ENCODE results near the gene DOCK9. TPM values are rescaled to one million over a fixed set of nuclear protein-coding genes. Genes with fewer than 3 reads are reported as not detected.

The DOCK9 gene
- total and polyA plus RNA-seq, 2 experiments from 2014 or later = 8.5 to 57.7 TPM

DNA sequence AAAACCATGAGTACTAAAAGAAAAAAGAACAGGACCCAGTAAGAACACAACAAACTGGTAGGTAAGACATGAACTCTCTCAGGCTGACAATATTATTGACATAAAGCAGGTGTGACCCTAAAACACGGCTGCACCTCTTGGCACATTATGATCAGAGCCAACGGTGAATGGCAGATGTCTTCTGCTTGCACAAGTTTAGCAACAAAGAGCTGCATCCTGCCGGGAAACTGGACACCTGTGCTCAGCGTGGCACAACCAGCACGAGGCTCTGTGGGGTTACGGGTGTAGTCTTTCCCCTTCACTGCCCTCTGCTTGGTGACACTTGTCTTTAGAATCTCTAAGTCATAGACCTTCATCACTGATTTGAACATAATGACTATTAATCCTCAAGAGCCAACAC lies 97.9 kb downstream of the DOCK9 start:
- ATAC-seq (no peak), DNase-seq (ENCODE audit: low spot score) (no peak)
- Mint-ChIP-seq H3K4me3 (no peak overlapping the region), H3K27me3 (ENCODE audit: insufficient read depth, low read depth, poor library complexity) (no peaks in the 10 kb centered on the region), H3K36me3 (ENCODE audit: low read depth) (peaks cover 3% of the 10 kb centered on the region), H3K4me1 (peaks cover 17% of the 10 kb centered on the region), H3K27ac (no peak overlapping the region), H3K9me3 (no peaks in the 10 kb centered on the region)
- H3K4me2 ChIP-seq = no peak overlapping the region
- no peak overlapping the region for H3K4me3 ChIP-seq
- H3K27ac ChIP-seq (ENCODE audit: low read depth) = no peak overlapping the region
- H3K27me3 ChIP-seq (ENCODE audit: insufficient read depth) = no peaks in the 10 kb centered on the region
- no peaks in the 10 kb centered on the region for H3F3A ChIP-seq (replicated peaks; ENCODE audit: low read depth)
- 0 out of 2 replicates have a peak, but pooled peaks cover 3% of the 10 kb centered on the region for H3K9me2 ChIP-seq (ENCODE audit: insufficient read depth)
- no peaks in the 10 kb centered on the region for H3K79me2 ChIP-seq (replicated peaks; ENCODE audit: insufficient read depth)
- peaks cover 11% of the 10 kb centered on the region for H3K36me3 ChIP-seq (ENCODE audit: insufficient read depth)
- no peaks in the 10 kb centered on the region for H4K20me1 ChIP-seq (replicated peaks; ENCODE audit: insufficient read depth)
- peaks cover 11% of the 10 kb centered on the region for H3K4me1 ChIP-seq (ENCODE audit: insufficient read depth)
- no peak overlapping the region for H2AFZ ChIP-seq
- TF ChIP-seq JUNB (IDR thresholded peaks at IDR 0.05; ENCODE audit: unreplicated experiment) (no peak), ZNF331 (CRISPR knock-in tag; IDR thresholded peaks at IDR 0.05; ENCODE audit: low read depth) (no peak)
- TF ChIP-seq, protein P1, sequence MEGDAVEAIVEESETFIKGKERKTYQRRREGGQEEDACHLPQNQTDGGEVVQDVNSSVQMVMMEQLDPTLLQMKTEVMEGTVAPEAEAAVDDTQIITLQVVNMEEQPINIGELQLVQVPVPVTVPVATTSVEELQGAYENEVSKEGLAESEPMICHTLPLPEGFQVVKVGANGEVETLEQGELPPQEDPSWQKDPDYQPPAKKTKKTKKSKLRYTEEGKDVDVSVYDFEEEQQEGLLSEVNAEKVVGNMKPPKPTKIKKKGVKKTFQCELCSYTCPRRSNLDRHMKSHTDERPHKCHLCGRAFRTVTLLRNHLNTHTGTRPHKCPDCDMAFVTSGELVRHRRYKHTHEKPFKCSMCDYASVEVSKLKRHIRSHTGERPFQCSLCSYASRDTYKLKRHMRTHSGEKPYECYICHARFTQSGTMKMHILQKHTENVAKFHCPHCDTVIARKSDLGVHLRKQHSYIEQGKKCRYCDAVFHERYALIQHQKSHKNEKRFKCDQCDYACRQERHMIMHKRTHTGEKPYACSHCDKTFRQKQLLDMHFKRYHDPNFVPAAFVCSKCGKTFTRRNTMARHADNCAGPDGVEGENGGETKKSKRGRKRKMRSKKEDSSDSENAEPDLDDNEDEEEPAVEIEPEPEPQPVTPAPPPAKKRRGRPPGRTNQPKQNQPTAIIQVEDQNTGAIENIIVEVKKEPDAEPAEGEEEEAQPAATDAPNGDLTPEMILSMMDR (conservative IDR thresholded peaks at IDR 0.05; ENCODE audit: low read depth in 2 of 2) = no peak

DNA sequence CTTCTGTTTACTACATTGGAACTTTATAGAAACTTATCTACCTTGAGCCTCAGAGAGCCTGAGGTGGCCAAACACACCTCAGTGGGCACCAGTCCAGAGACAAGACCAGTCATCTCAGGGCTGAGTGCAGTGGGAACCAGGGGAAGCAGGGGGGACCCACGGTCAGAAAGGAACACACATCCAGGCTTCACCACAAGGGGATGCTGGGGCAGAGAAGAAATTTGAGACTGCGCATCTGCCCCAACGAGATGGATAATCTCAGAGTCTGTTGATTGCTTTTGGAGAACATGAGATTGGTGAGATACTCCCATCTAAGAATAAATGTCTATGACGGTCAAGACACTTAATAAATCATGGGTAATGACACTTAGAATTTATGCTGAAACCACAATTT lies 98.7 kb downstream of the DOCK9 start:
- no peak overlapping the region for H3K4me3 ChIP-seq
- no peak overlapping the region for H3K27ac Mint-ChIP-seq
- peaks cover 24% of the 10 kb centered on the region for H3K4me1 Mint-ChIP-seq
- no peak for DNase-seq (ENCODE audit: low spot score)
- H3K4me2 ChIP-seq = no peak overlapping the region
- TF ChIP-seq, protein P1 (conservative IDR thresholded peaks at IDR 0.05; ENCODE audit: low read depth in 2 of 2) = peak; percentile 31 to 35; a peak in 3 of 4 replicates
- TF ChIP-seq, protein P2, sequence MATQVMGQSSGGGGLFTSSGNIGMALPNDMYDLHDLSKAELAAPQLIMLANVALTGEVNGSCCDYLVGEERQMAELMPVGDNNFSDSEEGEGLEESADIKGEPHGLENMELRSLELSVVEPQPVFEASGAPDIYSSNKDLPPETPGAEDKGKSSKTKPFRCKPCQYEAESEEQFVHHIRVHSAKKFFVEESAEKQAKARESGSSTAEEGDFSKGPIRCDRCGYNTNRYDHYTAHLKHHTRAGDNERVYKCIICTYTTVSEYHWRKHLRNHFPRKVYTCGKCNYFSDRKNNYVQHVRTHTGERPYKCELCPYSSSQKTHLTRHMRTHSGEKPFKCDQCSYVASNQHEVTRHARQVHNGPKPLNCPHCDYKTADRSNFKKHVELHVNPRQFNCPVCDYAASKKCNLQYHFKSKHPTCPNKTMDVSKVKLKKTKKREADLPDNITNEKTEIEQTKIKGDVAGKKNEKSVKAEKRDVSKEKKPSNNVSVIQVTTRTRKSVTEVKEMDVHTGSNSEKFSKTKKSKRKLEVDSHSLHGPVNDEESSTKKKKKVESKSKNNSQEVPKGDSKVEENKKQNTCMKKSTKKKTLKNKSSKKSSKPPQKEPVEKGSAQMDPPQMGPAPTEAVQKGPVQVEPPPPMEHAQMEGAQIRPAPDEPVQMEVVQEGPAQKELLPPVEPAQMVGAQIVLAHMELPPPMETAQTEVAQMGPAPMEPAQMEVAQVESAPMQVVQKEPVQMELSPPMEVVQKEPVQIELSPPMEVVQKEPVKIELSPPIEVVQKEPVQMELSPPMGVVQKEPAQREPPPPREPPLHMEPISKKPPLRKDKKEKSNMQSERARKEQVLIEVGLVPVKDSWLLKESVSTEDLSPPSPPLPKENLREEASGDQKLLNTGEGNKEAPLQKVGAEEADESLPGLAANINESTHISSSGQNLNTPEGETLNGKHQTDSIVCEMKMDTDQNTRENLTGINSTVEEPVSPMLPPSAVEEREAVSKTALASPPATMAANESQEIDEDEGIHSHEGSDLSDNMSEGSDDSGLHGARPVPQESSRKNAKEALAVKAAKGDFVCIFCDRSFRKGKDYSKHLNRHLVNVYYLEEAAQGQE (IDR thresholded peaks at IDR 0.05; ENCODE audit: unreplicated experiment) = no peak
- TF ChIP-seq ZNF331 (CRISPR knock-in tag; IDR thresholded peaks at IDR 0.05; ENCODE audit: low read depth) (no peak), POLR2AphosphoS5 (IDR thresholded peaks at IDR 0.05; ENCODE audit: low read depth) (no peak)
- no peaks in the 10 kb centered on the region for H3K27me3 ChIP-seq (ENCODE audit: insufficient read depth)
- no peak overlapping the region for H3K4me3 Mint-ChIP-seq
- H3F3A ChIP-seq (replicated peaks; ENCODE audit: low read depth) = no peaks in the 10 kb centered on the region
- H3K36me3 ChIP-seq (ENCODE audit: insufficient read depth) = peaks cover 7% of the 10 kb centered on the region; the same call in 1 of the 2 replicates
- no peaks in the 10 kb centered on the region for H4K20me1 ChIP-seq (replicated peaks; ENCODE audit: insufficient read depth)
- H3K9me3 Mint-ChIP-seq = peaks cover 6% of the 10 kb centered on the region
- peaks cover 11% of the 10 kb centered on the region for H3K4me1 ChIP-seq (ENCODE audit: insufficient read depth)
- no peaks in the 10 kb centered on the region for H3K27me3 Mint-ChIP-seq (ENCODE audit: insufficient read depth, low read depth, poor library complexity)
- H3K79me2 ChIP-seq (replicated peaks; ENCODE audit: insufficient read depth) = no peaks in the 10 kb centered on the region
- H3K27ac ChIP-seq (ENCODE audit: low read depth) = no peak overlapping the region
- H3K9me2 ChIP-seq (ENCODE audit: insufficient read depth) = 0 out of 2 replicates have a peak, but pooled peaks cover 3% of the 10 kb centered on the region
- H3K36me3 Mint-ChIP-seq (ENCODE audit: low read depth) = peaks cover 11% of the 10 kb centered on the region
- no peak overlapping the region for H2AFZ ChIP-seq
- no peak; the same call in 2 of the 3 replicates for ATAC-seq
